Fibroblast of pulmonary artery (primary cell): ENCODE measurements around the gene DHRS4L2.
"Not testable (repeated sequence)": the region's sequence is repeated elsewhere in the genome, so short reads cannot be mapped to it uniquely, and the experiment has no call there.

Source experiments
- DNase-seq: peaks from one replicate; pipeline ENCODE4 v3.0.0-alpha.2; 2010; ENCODE audit warnings: low read depth
- H3K4me3 ChIP-seq: replicated peaks from 2 replicates; pipeline ENCODE4 v1.5.1; 2011; ENCODE audit warnings: low read depth, mild to moderate bottlenecking, control low read depth, low read length, moderate library complexity
- CTCF ChIP-seq: IDR thresholded peaks from 2 replicates; pipeline ENCODE4 v1.5.1; 2011; ENCODE audit warnings: mild to moderate bottlenecking, control low read depth, low read length, inconsistent platforms; ENCODE audit errors: missing control alignments

The DHRS4L2 gene

GRCh38 chr14:24011051-24011450 lies 22.3 kb downstream of the DHRS4L2 start:
- TF ChIP-seq CTCF, result no peak
- no peak overlapping the region for H3K4me3 ChIP-seq
- no peak for DNase-seq

GRCh38 chr14:24012726-24013273 lies 24.1 kb downstream of the DHRS4L2 start:
- DNase-seq, H3K4me3 ChIP-seq: not testable (repeated sequence)

- H3K4me3 ChIP-seq, result no peak overlapping the region
- peak; percentile 81 for DNase-seq
These were observed 25.2 kb downstream of the DHRS4L2 start for GRCh38 chr14:24013654-24014514.

GRCh38 chr14:24015745-24016144 lies 27.0 kb downstream of the DHRS4L2 start:
- not testable (repeated sequence) for DNase-seq, H3K4me3 ChIP-seq

More at GRCh38 chr14:24013654-24014514, 25.2 kb downstream of the DHRS4L2 start:
- peak; percentile 89 for TF ChIP-seq CTCF

GRCh38 chr14:24018978-24019377 lies 30.2 kb downstream of the DHRS4L2 start:
- not testable (repeated sequence) for DNase-seq, H3K4me3 ChIP-seq

- not testable (repeated sequence) for DNase-seq, H3K4me3 ChIP-seq
These were observed 31.2 kb downstream of the DHRS4L2 start for GRCh38 chr14:24019944-24020343.

- not testable (repeated sequence) for H3K4me3 ChIP-seq, DNase-seq
These were observed 31.8 kb downstream of the DHRS4L2 start for GRCh38 chr14:24020520-24020919.

GRCh38 chr14:24024939-24025418 lies 36.2 kb downstream of the DHRS4L2 start:
- not testable (repeated sequence) for DNase-seq, H3K4me3 ChIP-seq

- not testable (repeated sequence) for DNase-seq
These were observed 41.0 kb downstream of the DHRS4L2 start for GRCh38 chr14:24029687-24030086.

GRCh38 chr14:24031331-24031730 lies 42.6 kb downstream of the DHRS4L2 start:
- not testable (repeated sequence) for DNase-seq, H3K4me3 ChIP-seq

More at GRCh38 chr14:24029687-24030086, 41.0 kb downstream of the DHRS4L2 start:
- not testable (repeated sequence) for H3K4me3 ChIP-seq

GRCh38 chr14:24032727-24033418 lies 44.1 kb downstream of the DHRS4L2 start:
- DNase-seq, result peak; percentile 92
- no peak for TF ChIP-seq CTCF

GRCh38 chr14:24035769-24036168 lies 47.0 kb downstream of the DHRS4L2 start:
- H3K4me3 ChIP-seq, DNase-seq: not testable (repeated sequence)

More at GRCh38 chr14:24032727-24033418, 44.1 kb downstream of the DHRS4L2 start:
- H3K4me3 ChIP-seq, result no peak overlapping the region
